ENCODE data around the gene SMC1A.

DNA sequence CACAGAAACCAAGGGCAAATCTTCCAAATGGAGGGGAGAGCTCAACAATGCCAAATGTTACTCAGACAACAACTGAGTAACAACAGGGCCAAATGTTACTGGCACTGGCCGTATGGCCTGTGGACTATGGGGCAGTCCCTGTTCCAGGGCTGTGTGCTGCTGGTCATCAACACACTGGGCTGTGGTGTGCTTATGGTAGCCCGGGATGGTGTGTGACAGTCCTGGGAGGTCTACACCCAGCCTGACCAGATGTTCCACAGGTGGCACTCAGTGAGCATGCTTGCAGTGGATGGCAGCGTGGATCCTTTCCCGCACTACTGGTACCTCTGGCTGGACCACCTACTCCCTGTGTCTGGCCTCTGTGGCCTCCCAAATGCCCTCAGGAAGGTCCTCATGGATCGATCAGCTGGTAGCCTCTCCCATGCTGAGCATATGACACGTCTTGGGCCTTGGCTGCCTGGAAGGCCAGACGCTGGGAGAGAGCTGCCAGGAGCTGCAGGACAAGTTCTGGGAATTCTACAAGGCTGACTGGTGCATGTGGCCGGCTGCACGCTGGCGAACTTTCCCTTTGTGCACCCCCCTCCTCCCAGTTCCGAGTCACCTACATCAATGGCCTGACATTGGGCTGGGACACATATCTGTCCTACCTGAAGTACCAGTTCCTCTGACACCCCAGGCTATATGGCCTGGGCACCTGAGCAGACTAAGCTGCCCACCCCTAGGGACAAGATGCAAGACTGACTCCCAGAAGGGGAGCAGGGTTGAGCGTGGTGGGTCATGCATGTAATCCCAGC, 81.4 kb downstream of the SMC1A start:
- TF ChIP-seq ZBTB4 (CRISPR knock-in tag; IDR thresholded peaks at IDR 0.05) (no peak), USF2 (IDR thresholded peaks at IDR 0.05; ENCODE audit: borderline replicate concordance, low read depth, low read length) (no peak), TCF12 (IDR thresholded peaks at IDR 0.05; ENCODE audit: low read depth, low read length) (no peak), SUPT20H (IDR thresholded peaks at IDR 0.05; ENCODE audit: borderline replicate concordance, control insufficient read depth, low read depth, low read length) (no peak), EZH2 (IDR thresholded peaks at IDR 0.05; ENCODE audit: borderline replicate concordance, control insufficient read depth, low read depth, low read length) (no peak), CUX1 (IDR thresholded peaks at IDR 0.05; ENCODE audit: insufficient replicate concordance, low read depth, low read length) (no peak), CHD4 (IDR thresholded peaks at IDR 0.05) (no peak), LARP7 (IDR thresholded peaks at IDR 0.05) (no peak), EP300 (IDR thresholded peaks at IDR 0.05; ENCODE audit: borderline replicate concordance in 1 of 2, control insufficient read depth in 1 of 2, low read depth in 2 of 2, low read length in 2 of 2) (no peak), MEF2B (IDR thresholded peaks at IDR 0.05; ENCODE audit: partially characterized antibody, poor library complexity, severe bottlenecking) (no peak), MAX (IDR thresholded peaks at IDR 0.05; ENCODE audit: low read depth, low read length) (no peak), CTCF (IDR thresholded peaks at IDR 0.05 in 2 of 3, conservative IDR thresholded peaks at IDR 0.05 in 1 of 3; ENCODE audit: control insufficient read depth in 2 of 3, extremely low read depth in 1 of 3, insufficient read depth in 1 of 3, low read depth in 3 of 3, low read length in 3 of 3) (no peak)
